H9 (cell line): ENCODE results near the gene DNMT3B. TPM values are rescaled to one million over a fixed set of nuclear protein-coding genes. Genes with fewer than 3 reads are reported as not detected.

Experiments
- DNase-seq: peaks from one replicate; pipeline ENCODE4 v3.0.0-alpha.2; 2017
- H2AFZ ChIP-seq: one replicate; pipeline ENCODE4 v1.6.1; 2013; ENCODE audit warnings: mild to moderate bottlenecking, low read length, control low read depth, moderate library complexity
- H2AK5ac ChIP-seq: 2 replicates; pipeline ENCODE4 v1.6.1; 2013; ENCODE audit warnings: low read length, control low read depth, mixed read lengths; ENCODE audit not compliant: insufficient read length
- H2BK120ac ChIP-seq: one replicate; pipeline ENCODE4 v1.6.1; 2013; ENCODE audit warnings: low read depth, mild to moderate bottlenecking, low read length, control low read depth, inconsistent platforms; ENCODE audit not compliant: poor library complexity, severe bottlenecking
- H2BK12ac ChIP-seq: 2 replicates; pipeline ENCODE4 v1.6.1; 2013; ENCODE audit warnings: low read length, control low read depth, mixed read lengths, low read depth; ENCODE audit not compliant: insufficient read length
- H2BK15ac ChIP-seq: 2 replicates; pipeline ENCODE4 v1.6.1; 2013; ENCODE audit warnings: low read depth, low read length, control low read depth
- H2BK20ac ChIP-seq: one replicate; pipeline ENCODE4 v1.6.1; 2013; ENCODE audit warnings: low read depth, mild to moderate bottlenecking, low read length, control low read depth, inconsistent platforms; ENCODE audit not compliant: poor library complexity, severe bottlenecking
- H2BK5ac ChIP-seq: 2 replicates; pipeline ENCODE4 v1.6.1; 2013; ENCODE audit warnings: low read length, control low read depth, mixed read lengths; ENCODE audit not compliant: insufficient read length
- H3K14ac ChIP-seq: 2 replicates; pipeline ENCODE4 v1.6.1; 2013; ENCODE audit warnings: low read length, control low read depth; ENCODE audit not compliant: insufficient read depth
- H3K18ac ChIP-seq: 2 replicates; pipeline ENCODE4 v1.6.1; 2013; ENCODE audit warnings: low read depth, mild to moderate bottlenecking, mixed read lengths, low read length, control low read depth; ENCODE audit not compliant: insufficient read length
- H3K23ac ChIP-seq: 2 replicates; pipeline ENCODE4 v1.6.1; 2013; ENCODE audit warnings: low read length, control low read depth, mixed read lengths, low read depth; ENCODE audit not compliant: insufficient read length
- H3K23me2 ChIP-seq: 2 replicates; pipeline ENCODE4 v1.6.1; 2013; ENCODE audit warnings: low read depth, mild to moderate bottlenecking, mixed read lengths, low read length, control low read depth; ENCODE audit not compliant: insufficient read length, poor library complexity, severe bottlenecking
- H3K27ac ChIP-seq: 2 replicates; pipeline ENCODE4 v1.5.1; 2013; ENCODE audit warnings: low read length, control low read depth, mixed read lengths, low read depth; ENCODE audit not compliant: insufficient read length
- H3K27me3 ChIP-seq: 2 replicates; pipeline ENCODE4 v1.6.1; 2013; ENCODE audit warnings: low read length, control low read depth, inconsistent platforms; ENCODE audit not compliant: insufficient read depth
- H3K4ac ChIP-seq: 2 replicates; pipeline ENCODE4 v1.6.1; 2013; ENCODE audit warnings: low read depth, mild to moderate bottlenecking, control low read depth, inconsistent platforms, low read length, moderate library complexity
- H3K4me1 ChIP-seq: 2 replicates; pipeline ENCODE4 v1.6.1; 2013; ENCODE audit warnings: low read length, control low read depth, inconsistent platforms; ENCODE audit not compliant: insufficient read depth
- H3K4me2 ChIP-seq: 2 replicates; pipeline ENCODE4 v1.6.1; 2013; ENCODE audit warnings: low read length, control low read depth, mixed read lengths; ENCODE audit not compliant: insufficient read length, insufficient read depth
- H3K56ac ChIP-seq: 2 replicates; pipeline ENCODE4 v1.6.1; 2013; ENCODE audit warnings: low read depth, mild to moderate bottlenecking, mixed read lengths, low read length, control low read depth; ENCODE audit not compliant: insufficient read length
- H3K79me1 ChIP-seq: 2 replicates; pipeline ENCODE4 v1.6.1; 2013; ENCODE audit warnings: low read depth, mild to moderate bottlenecking, moderate library complexity, low read length, control low read depth, inconsistent platforms; ENCODE audit not compliant: insufficient read depth, poor library complexity, severe bottlenecking
- H3K79me2 ChIP-seq: 2 replicates; pipeline ENCODE4 v1.6.1; 2013; ENCODE audit warnings: low read length, control low read depth, inconsistent platforms; ENCODE audit not compliant: insufficient read depth
- H3K9ac ChIP-seq: 2 replicates; pipeline ENCODE4 v1.6.1; 2013; ENCODE audit warnings: low read length, control low read depth, mixed read lengths; ENCODE audit not compliant: insufficient read length; ENCODE audit errors: extremely low read depth
- H3K9me3 ChIP-seq: one replicate; pipeline ENCODE4 v1.6.1; 2013; ENCODE audit warnings: low read depth, low read length, inconsistent platforms; ENCODE audit not compliant: control insufficient read depth
- H3T11ph ChIP-seq: one replicate; pipeline ENCODE4 v1.6.1; 2013; ENCODE audit warnings: mild to moderate bottlenecking, low read length, control low read depth, inconsistent platforms
- H4K20me1 ChIP-seq: one replicate; pipeline ENCODE4 v1.6.1; 2013; ENCODE audit not compliant: control insufficient read depth, insufficient read length, insufficient read depth
- H4K5ac ChIP-seq: 2 replicates; pipeline ENCODE4 v1.6.1; 2013; ENCODE audit warnings: low read depth, mild to moderate bottlenecking, mixed read lengths, low read length, control low read depth; ENCODE audit not compliant: insufficient read length
- H4K8ac ChIP-seq: replicated peaks from 2 replicates; pipeline ENCODE4 v1.6.1; 2013; ENCODE audit warnings: low read length, control low read depth, mixed read lengths, low read depth; ENCODE audit not compliant: insufficient read length
- H4K91ac ChIP-seq: 2 replicates; pipeline ENCODE4 v1.6.1; 2013; ENCODE audit warnings: low read depth, mild to moderate bottlenecking, moderate library complexity, mixed read lengths, low read length, control low read depth; ENCODE audit not compliant: insufficient read length
- H3K27ac Mint-ChIP-seq, 3 experiments: 2 replicates in 2 of 3; 3 replicates in 1 of 3; pipeline ENCODE4 v1.8.0; 2020 to 2021; ENCODE audit warnings: mixed read lengths in 3 of 3, mild to moderate bottlenecking in 1 of 3, moderate library complexity in 1 of 3
- H3K27me3 Mint-ChIP-seq: 2 replicates; pipeline ENCODE4 v1.8.0; 2021; ENCODE audit warnings: low read depth, mild to moderate bottlenecking, moderate library complexity, mixed read lengths
- H3K36me3 Mint-ChIP-seq, 3 experiments: 2 replicates in 2 of 3; 3 replicates in 1 of 3; pipeline ENCODE4 v1.8.0; 2020 to 2021; ENCODE audit warnings: low read depth in 3 of 3, mixed read lengths in 3 of 3; ENCODE audit not compliant: insufficient read depth in 1 of 3
- H3K4me1 Mint-ChIP-seq, 2 experiments: 2 replicates each; pipeline ENCODE4 v1.8.0; 2020; ENCODE audit warnings: mixed read lengths in 2 of 2
- H3K4me3 Mint-ChIP-seq, 2 experiments: 2 replicates in 1 of 2; 3 replicates in 1 of 2; pipeline ENCODE4 v1.8.0; 2020 to 2021; ENCODE audit warnings: mild to moderate bottlenecking in 2 of 2, mixed read lengths in 2 of 2, moderate library complexity in 1 of 2
- H3K9me3 Mint-ChIP-seq, 2 experiments: 2 replicates in 1 of 2; 3 replicates in 1 of 2; pipeline ENCODE4 v1.8.0; 2020; ENCODE audit warnings: mild to moderate bottlenecking in 2 of 2, mixed read lengths in 2 of 2, moderate library complexity in 1 of 2
- WGBS: extraction: QIAGEN DNeasy Blood & Tissue Kit; methylation state at CpG from one replicate; pipeline ENCODE4 v1.1.7; 2013; ENCODE audit warnings: missing lambda C conversion rate, low lambda C conversion rate, mixed read lengths; ENCODE audit not compliant: insufficient read length; ENCODE audit errors: extremely low coverage; 5-methylcytosine and 5-hydroxymethylcytosine counted together
- total RNA-seq: library from RNA; stranded (reverse); gene quantifications from 2 replicates; pipeline ENCODE4 v1.2.1, GENCODE V29; 2021
- TF ChIP-seq, protein P1 (sequence below): fragments of 200-600 bp; sonication (generic); conservative IDR thresholded peaks from 3 replicates; pipeline ENCODE4 v1.8.0; 2021; ENCODE audit warnings: antibody characterized with exemption, mild to moderate bottlenecking

DNMT3B gene
- total RNA-seq, 1 experiment from 2014 or later = 980 TPM

DNA sequence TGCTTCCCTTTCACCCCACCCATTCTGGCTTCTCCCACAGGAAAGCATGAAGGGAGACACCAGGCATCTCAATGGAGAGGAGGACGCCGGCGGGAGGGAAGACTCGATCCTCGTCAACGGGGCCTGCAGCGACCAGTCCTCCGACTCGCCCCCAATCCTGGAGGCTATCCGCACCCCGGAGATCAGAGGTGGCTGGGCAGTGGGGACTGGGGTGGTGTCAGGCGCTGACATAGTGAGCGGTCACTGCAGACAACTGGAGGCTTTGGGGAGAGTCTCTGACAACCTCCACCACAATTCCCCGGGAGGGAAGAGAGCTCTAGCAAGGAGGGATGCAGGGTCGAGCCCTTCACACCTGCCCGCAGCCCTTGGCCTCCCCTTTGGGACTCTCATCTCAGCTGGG, 18.1 kb downstream of the DNMT3B start:
- Histone ChIP-seq H2BK5ac (no peak overlapping the region), H2AFZ (no peak overlapping the region), H3K56ac (no peak overlapping the region), H4K5ac (no peak overlapping the region), H3K9ac (no peak overlapping the region), H3K23me2 (no peaks in the 10 kb centered on the region), H3K18ac (no peak overlapping the region), H3K23ac (no peak overlapping the region), H4K8ac (no peak overlapping the region), H3K27ac (no peak overlapping the region), H2AK5ac (no peak overlapping the region), H4K91ac (no peak overlapping the region), H3K14ac (no peak overlapping the region), H3K4ac (no peak overlapping the region), H2BK20ac (no peak overlapping the region), H3T11ph (no peak overlapping the region), H2BK15ac (no peak overlapping the region), H4K20me1 (peaks cover 2% of the 10 kb centered on the region), H3K79me2 (peaks cover 31% of the 10 kb centered on the region; the same call in 1 of the 2 replicates), H3K9me3 (no peaks in the 10 kb centered on the region), H3K79me1 (peaks cover 3% of the 10 kb centered on the region), H3K4me1 (peaks cover 3% of the 10 kb centered on the region; the same call in 1 of the 2 replicates), H3K4me2 (no peak overlapping the region), H2BK120ac (no peak overlapping the region), H2BK12ac (no peak overlapping the region), H3K27me3 (no peaks in the 10 kb centered on the region)
- no peak for DNase-seq
- WGBS = no CpG with 5 or more reads among the region's 16 CpGs
- Mint-ChIP-seq H3K27ac (peak overlapping the region; percentile 70 to 84 (median 80); a peak in 6 of 7 replicates), H3K4me1 (peaks cover 58 to 69% of the 10 kb centered on the region in 2 experiments), H3K4me3 (no peak overlapping the region), H3K27me3 (no peaks in the 10 kb centered on the region; the same call in 1 of the 2 replicates), H3K36me3 (peaks cover 63 to 96% (median 81%) of the 10 kb centered on the region in 3 experiments), H3K9me3 (no peaks in the 10 kb centered on the region)
- TF ChIP-seq, protein P1, sequence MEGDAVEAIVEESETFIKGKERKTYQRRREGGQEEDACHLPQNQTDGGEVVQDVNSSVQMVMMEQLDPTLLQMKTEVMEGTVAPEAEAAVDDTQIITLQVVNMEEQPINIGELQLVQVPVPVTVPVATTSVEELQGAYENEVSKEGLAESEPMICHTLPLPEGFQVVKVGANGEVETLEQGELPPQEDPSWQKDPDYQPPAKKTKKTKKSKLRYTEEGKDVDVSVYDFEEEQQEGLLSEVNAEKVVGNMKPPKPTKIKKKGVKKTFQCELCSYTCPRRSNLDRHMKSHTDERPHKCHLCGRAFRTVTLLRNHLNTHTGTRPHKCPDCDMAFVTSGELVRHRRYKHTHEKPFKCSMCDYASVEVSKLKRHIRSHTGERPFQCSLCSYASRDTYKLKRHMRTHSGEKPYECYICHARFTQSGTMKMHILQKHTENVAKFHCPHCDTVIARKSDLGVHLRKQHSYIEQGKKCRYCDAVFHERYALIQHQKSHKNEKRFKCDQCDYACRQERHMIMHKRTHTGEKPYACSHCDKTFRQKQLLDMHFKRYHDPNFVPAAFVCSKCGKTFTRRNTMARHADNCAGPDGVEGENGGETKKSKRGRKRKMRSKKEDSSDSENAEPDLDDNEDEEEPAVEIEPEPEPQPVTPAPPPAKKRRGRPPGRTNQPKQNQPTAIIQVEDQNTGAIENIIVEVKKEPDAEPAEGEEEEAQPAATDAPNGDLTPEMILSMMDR = no peak
